Activated CD4-positive, alpha-beta T cell treated with anti-CD3 and anti-CD28 coated beads, Interleukin-2, amount 50 U/mL, for 48 hours (primary cell): ENCODE data around the gene MRPL41.
A peak's percentile ranks its signal among the peaks of the same experiment; 100 is the strongest.
"Not testable (repeated sequence)": the region's sequence is repeated elsewhere in the genome, so short reads cannot be mapped to it uniquely, and the experiment has no call there.

Experiments
- DNase-seq, 2 experiments: peaks; one replicate each; pipeline ENCODE4 v3.0.0-alpha.2; 2020

MRPL41 gene

GRCh38 chr9:137588311-137588710, 36.6 kb downstream of the MRPL41 start:
- no peak for DNase-seq

- DNase-seq = no peak
These were observed 37.2 kb downstream of the MRPL41 start for GRCh38 chr9:137588891-137589290.

GRCh38 chr9:137589441-137590122, 37.9 kb downstream of the MRPL41 start:
- DNase-seq = peak in 1 of 2 experiments; percentile 26

- no peak for DNase-seq
These were observed 38.4 kb downstream of the MRPL41 start for GRCh38 chr9:137590123-137590468.

GRCh38 chr9:137590469-137591383, 39.0 kb downstream of the MRPL41 start, which contains the start of gene ZMYND19:
ZMYND19 (minus strand) TSS chr9:137590512; CDS start chr9:137590263, 249 bp downstream.
- DNase-seq = peak; percentile 88

GRCh38 chr9:137592767-137593166, 41.1 kb downstream of the MRPL41 start:
- no peak for DNase-seq

GRCh38 chr9:137593176-137593575, 41.5 kb downstream of the MRPL41 start:
- no peak for DNase-seq

GRCh38 chr9:137596577-137596976, 44.9 kb downstream of the MRPL41 start:
- DNase-seq = not testable (repeated sequence)

GRCh38 chr9:137598943-137599342, 47.3 kb downstream of the MRPL41 start:
- no peak for DNase-seq
